Muscle of back (tissue), 10 donors: ENCODE data around the gene ULK3. TPM values are rescaled to one million over a fixed set of nuclear protein-coding genes. Genes with fewer than 3 reads are reported as not detected.

Experiments used
- polyA plus RNA-seq, 10 donors: library from polyadenylated mRNA; unstranded; fragments of 120-200 nt; gene quantifications; one replicate each; pipeline ENCODE4 v1.2.1, GENCODE V29; 2013; ENCODE audit not compliant: insufficient read length in 10 of 10

The ULK3 gene
- polyA plus RNA-seq, 10 donors: 24.3 to 44.8 (median 30.4) TPM

Other genes with a start within 250 kb of the ULK3 start
- 10 to 100 TPM; 37.3 to 51.9 (median 43.1) TPM for gene CLK3, start 227.3 kb downstream of the ULK3 start, polyA plus RNA-seq
- gene EDC3, start 147.1 kb downstream of the ULK3 start, polyA plus RNA-seq: 10 to 100 TPM; 21.4 to 35.1 (median 23.5) TPM
- under 1 TPM in 1 of 10 donors, not detected in 9; 0.38 TPM for gene CYP1A1, start 117.6 kb downstream of the ULK3 start, polyA plus RNA-seq
- gene CYP1A2, start 94.3 kb downstream of the ULK3 start, polyA plus RNA-seq: under 1 TPM in 7 of 10 donors, not detected in 3; 0.04 to 0.17 (median 0.08) TPM
- gene CSK, start 61.1 kb downstream of the ULK3 start, polyA plus RNA-seq: 10 to 100 TPM; 23.1 to 42.0 (median 32.1) TPM
- gene LMAN1L, start 30.3 kb downstream of the ULK3 start, polyA plus RNA-seq: under 1 TPM in 1 of 10 donors, not detected in 9; 0.20 TPM
- under 1 TPM in 1 of 10 donors, not detected in 9; 0.10 TPM for gene CPLX3, start 16.5 kb downstream of the ULK3 start, polyA plus RNA-seq
- gene SCAMP2, start 30.2 kb upstream of the ULK3 start, polyA plus RNA-seq: 10 to 100 TPM; 49.3 to 63.3 (median 54.8) TPM
- gene MPI, start 46.9 kb upstream of the ULK3 start, polyA plus RNA-seq: 10 to 100 TPM; 47.8 to 64.6 (median 56.9) TPM
- gene FAM219B, start 63.7 kb upstream of the ULK3 start, polyA plus RNA-seq: 10 to 100 TPM; 37.0 to 55.6 (median 43.6) TPM
- 100 to 1,000 TPM; 192 to 258 (median 234) TPM for gene COX5A, start 94.9 kb upstream of the ULK3 start, polyA plus RNA-seq
- 1 to 10 TPM in 8 of 10 donors, under 1 TPM in 2; 0.69 to 1.9 (median 1.4) TPM for gene RPP25, start 113.6 kb upstream of the ULK3 start, polyA plus RNA-seq
- gene SCAMP5, start 152.4 kb upstream of the ULK3 start, polyA plus RNA-seq: 1 to 10 TPM; 2.8 to 7.5 (median 4.9) TPM
- gene PPCDC, start 180.4 kb upstream of the ULK3 start, polyA plus RNA-seq: 1 to 10 TPM; 4.9 to 8.7 (median 7.1) TPM